Occipital lobe (tissue), 3 donors: Measurements from ENCODE around the gene ZNF324. TPM values are rescaled to one million over a fixed set of nuclear protein-coding genes. Genes with fewer than 3 reads are reported as not detected.

Source experiments
- DNase-seq: peaks from one replicate; lab custom pipeline; 2025; lab: John Stamatoyannopoulos, UW
- small RNA-seq: library from RNA; depleted of rRNA; stranded (forward); fragments of <200 nt; gene quantifications from one replicate; pipeline ENCODE3, GENCODE V24; 2014
- total RNA-seq: library from RNA; depleted of rRNA; stranded (reverse); fragments of >200 nt; gene quantifications from one replicate; pipeline ENCODE4 v1.2.3, GENCODE V29; 2014

ZNF324 gene
- total RNA-seq, 1 donor from 2014 or later: 22.9 TPM

DNA sequence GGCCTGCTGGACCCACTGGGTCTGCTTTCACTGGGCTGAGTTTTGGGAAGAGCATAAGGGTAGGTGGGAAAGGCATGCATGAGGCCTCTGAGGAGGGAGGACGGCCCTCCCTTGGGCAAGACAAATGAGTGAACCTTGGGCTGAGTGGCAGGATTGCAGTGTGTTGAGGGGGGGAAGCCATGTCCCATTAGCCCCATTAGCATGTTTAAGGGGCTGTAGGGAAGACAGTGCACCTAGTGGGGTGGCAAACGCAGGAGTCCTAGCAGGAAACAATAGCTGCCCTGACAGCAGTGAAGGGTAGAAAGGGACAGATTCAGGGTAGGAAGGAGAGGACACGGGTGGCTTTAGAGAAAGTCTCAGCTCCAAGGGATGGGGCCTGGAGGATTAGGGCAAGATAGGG is 55.8 kb downstream of the ZNF324 start:
- no peak for DNase-seq

Small RNAs within 50 kb of the gene (small RNA-seq; reads per million reads assigned to genes)
- gene RN7SL693P (not detected), gene RNU6-1337P (not detected)

Other genes with a start within 250 kb of the ZNF324 start
- gene ZNF544, start 238.2 kb upstream of the ZNF324 start, total RNA-seq: 63.8 TPM
- gene ZNF8, start 188.1 kb upstream of the ZNF324 start, total RNA-seq: 17.2 TPM
- 20.6 TPM for gene ERVK3-1, start 161.7 kb upstream of the ZNF324 start, total RNA-seq
- 3.0 TPM for gene ZSCAN22, start 140.1 kb upstream of the ZNF324 start, total RNA-seq
- gene A1BG, start 113.6 kb upstream of the ZNF324 start, total RNA-seq: 0.94 TPM
- gene ZNF497, start 104.3 kb upstream of the ZNF324 start, total RNA-seq: 5.9 TPM
- gene ZNF837, start 86.0 kb upstream of the ZNF324 start, total RNA-seq: 0.94 TPM
- gene RPS5, start 79.8 kb upstream of the ZNF324 start, total RNA-seq: 1,568 TPM
- not detected for gene RNF225, start 71.4 kb upstream of the ZNF324 start, total RNA-seq
- 14.3 TPM for gene ZNF584, start 58.4 kb upstream of the ZNF324 start, total RNA-seq
- 21.7 TPM for gene ZNF132, start 26.9 kb upstream of the ZNF324 start, total RNA-seq
- 18.2 TPM for gene ZNF324B, start 15.5 kb upstream of the ZNF324 start, total RNA-seq
- gene ZNF446, start 9.3 kb downstream of the ZNF324 start, total RNA-seq: 7.5 TPM
- 4.1 TPM for gene SLC27A5, start 44.9 kb downstream of the ZNF324 start, total RNA-seq
- gene ZBTB45, start 52.7 kb downstream of the ZNF324 start, total RNA-seq: 5.0 TPM
- 276 TPM for gene TRIM28, start 77.0 kb downstream of the ZNF324 start, total RNA-seq
- 47.7 TPM for gene CHMP2A, start 88.0 kb downstream of the ZNF324 start, total RNA-seq
- gene UBE2M, start 91.5 kb downstream of the ZNF324 start, total RNA-seq: 45.5 TPM
- 13.1 TPM for gene MZF1, start 106.3 kb downstream of the ZNF324 start, total RNA-seq